Activated naive CD8-positive, alpha-beta T cell treated with anti-CD3 and anti-CD28 coated beads, Interleukin-2, amount 50 U/mL, for 16 hours (primary cell): ENCODE results near the gene HHIP.

Source experiments
- DNase-seq: peaks from one replicate; pipeline ENCODE4 v3.0.0-alpha.2; 2020; ENCODE audit warnings: low read depth, low spot score

HHIP gene

GRCh38 chr4:144656850-144657249 is 10.9 kb downstream of the HHIP start:
- DNase-seq: no peak

DNA sequence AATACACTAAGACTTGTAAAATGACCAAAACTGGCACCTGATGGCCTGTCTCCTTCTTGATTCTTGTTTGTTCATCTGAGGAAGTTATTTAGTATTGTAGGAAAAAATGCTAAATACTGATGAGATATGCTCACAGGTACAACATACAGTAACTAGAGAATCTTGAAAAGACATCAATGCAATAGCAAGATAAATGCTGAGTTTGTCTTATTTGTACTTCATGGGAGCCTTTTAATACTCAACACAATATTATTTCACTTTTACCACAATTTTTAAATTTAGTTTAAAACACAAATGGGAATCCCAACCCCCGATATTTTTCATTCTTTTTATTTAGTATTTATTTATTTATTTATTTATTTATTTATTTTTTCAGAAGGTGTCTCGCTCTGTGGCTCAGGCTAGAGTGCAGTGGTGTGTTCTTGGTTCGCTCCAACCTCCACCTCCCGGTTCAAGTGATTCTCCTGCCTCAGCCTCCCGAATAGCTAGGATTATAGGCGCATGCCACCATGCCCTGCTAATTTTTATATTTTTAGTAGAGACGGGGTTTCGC is 12.1 kb downstream of the HHIP start:
- no peak for DNase-seq

GRCh38 chr4:144658903-144659302 is 12.9 kb downstream of the HHIP start:
- DNase-seq: no peak

DNA sequence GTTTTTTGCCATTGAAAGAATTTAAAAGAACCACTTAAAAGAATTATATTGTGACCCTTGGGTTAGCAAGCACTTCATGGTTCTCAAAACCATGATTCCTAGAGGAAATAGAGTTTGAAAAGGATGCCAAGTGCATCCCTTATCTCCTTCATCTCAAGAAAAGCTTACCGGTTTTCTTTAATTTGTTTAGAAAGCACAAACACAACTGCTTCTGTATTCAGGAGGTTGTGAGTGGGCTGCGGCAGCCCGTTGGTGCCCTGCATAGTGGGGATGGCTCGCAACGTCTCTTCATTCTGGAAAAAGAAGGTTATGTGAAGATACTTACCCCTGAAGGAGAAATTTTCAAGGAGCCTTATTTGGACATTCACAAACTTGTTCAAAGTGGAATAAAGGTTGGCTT is 13.5 kb downstream of the HHIP start:
- no peak for DNase-seq

DNA sequence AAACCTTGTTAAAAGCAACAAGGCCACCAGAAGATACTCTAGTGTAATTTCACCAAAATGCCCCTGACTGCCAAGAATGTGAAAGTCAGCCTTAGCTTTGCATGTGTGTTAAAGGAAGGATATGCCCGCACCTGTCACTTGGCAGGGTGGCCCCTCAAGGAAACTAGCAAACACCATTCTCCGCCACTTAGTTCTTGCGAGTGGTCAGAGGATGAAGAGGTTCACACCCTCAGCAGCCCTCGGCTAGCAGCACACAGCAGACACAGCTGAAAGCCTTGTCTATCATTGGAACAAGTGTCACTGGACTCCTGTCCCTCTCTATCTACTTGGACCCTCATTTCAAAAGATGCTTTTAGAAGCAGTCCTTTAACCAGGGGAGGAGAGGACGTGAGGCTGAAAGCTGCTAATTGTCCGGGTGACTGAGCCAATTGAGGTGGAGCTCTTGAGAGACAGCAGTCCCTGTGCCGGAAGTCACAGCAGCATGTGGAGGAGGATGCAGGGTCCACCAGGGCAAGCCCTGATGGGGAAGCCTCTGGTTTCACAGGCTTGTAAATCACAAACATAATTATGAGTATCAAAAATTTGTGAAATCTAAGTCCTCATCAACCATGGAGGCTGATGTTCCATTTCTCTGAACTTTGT is 18.0 kb downstream of the HHIP start:
- no peak for DNase-seq

GRCh38 chr4:144666539-144667175 is 20.7 kb downstream of the HHIP start:
- DNase-seq: no peak

- no peak for DNase-seq
These were observed 21.5 kb downstream of the HHIP start for GRCh38 chr4:144667500-144667899.

GRCh38 chr4:144670776-144671175 is 24.8 kb downstream of the HHIP start:
- no peak for DNase-seq

DNA sequence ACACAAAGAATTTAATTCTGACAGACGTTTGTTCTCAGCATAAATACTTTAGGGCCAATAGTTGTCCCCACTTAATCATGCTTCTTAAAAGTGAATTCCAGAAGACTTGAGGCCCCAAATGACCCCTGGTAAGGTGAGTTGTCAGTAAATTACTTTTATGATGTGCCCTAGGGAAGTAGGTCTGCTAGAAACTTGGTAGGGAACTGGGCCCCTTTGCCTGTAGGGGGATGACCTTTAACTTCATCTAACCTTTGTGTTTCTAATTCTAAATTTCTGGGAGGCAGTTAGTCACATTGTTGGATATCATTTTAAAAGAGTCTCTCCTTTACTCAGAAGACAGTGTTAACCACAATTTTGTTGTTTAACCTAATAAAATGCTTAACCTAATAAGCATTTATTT is 28.8 kb downstream of the HHIP start:
- DNase-seq: no peak

DNA sequence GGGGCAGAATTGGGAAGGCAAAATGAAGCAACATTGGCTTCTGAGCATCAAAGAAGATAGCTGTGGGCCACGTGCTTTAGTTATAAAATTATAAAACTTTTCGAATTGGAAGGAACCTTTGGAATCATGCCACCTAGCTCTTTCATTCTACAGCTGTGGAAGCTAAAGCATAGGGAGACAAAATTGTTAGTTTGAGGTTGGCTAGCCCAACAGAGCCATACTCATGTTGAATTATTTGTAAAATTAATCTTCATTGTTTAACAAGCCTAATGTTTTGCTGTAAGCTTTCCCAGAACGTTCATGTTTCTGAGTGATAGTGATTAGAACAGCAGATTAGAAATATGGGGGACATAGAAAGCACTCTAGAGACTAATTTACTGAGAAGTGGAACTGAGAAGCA is 35.9 kb downstream of the HHIP start:
- no peak for DNase-seq

DNA sequence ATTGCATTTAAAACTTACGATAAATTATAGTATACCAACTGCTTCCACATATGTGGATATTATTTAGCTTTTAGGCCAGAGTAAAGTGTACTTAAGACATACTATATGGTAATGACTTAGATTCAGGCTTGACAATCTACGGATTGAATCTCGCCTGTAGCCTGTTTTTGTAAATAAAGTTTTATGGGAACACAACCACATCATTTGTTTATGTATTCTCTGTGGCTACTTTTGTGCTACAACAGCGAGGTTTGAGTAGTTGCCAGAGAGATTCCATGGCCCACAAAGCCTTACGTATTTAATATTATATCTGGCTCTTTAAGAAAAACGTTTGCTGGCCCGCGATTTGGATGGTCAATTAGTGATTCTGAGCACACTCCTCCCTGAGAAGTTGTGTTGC is 37.6 kb downstream of the HHIP start:
- no peak for DNase-seq

- no peak for DNase-seq
These were observed 40.0 kb downstream of the HHIP start for GRCh38 chr4:144685911-144686310.

DNA sequence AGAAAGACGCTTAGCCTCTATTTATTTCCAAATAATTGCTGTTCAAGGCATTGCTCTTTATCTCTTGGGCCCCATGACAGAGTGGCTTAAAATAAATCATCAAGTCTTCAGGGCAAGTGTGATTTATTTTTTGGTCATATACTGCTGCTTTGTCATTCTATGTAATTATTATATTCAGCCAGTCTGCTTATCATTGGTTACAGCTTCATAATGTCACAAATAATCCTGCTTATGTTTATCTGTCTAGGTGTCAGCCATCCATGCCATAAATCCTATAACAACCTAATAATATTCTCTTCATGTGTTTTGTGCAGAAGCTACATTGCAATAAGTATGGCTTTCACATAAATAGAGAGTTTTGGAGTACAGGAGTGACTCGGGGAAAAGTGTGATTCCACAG is 41.0 kb downstream of the HHIP start:
- DNase-seq: no peak

- no peak for DNase-seq
These were observed 41.5 kb downstream of the HHIP start for GRCh38 chr4:144687466-144687865.

DNA sequence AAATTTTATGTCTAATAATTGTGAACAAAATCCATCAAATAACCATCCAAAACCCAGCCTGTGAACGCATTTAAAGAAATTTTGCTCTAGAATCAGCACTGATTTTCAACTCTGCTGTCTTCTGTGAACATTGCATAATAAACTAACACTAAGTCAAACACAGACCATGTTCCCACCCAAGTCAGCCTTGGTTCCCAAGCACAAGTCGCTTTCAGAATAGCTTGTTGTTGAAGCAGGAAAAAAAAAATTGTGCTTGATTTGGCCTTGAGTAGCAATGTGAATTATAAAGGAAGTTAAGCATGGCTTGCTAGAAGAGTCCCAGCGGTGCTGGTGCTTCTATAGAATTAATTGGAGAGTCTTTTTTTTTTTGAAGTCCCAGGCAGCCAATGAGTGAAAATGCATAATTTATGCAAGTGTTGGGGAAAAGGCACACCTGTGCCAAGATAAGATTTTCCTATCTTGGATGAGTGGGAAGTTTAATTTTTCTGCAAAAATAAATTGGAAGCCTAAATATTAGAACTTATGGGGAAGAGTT is 42.1 kb downstream of the HHIP start:
- DNase-seq: no peak

DNA sequence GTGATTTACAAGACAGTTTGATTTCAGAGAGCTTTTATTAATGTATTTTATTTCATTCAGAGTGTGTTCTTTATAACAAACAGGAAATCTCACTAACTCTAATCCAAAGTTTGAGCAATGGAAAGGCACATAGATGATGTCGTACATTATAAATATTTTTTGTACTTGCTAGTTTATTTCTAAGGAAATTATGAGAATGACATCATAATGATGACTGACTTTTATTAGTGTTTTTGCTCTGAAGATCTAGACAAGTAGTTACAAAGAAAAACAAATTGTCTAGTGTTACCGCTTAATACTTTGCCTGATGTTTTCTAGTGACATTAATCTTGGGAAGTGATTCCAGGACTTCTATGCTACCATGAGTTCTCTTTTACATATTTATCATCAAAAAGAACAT is 43.2 kb downstream of the HHIP start:
- no peak for DNase-seq

- DNase-seq: no peak
These were observed 49.8 kb downstream of the HHIP start for GRCh38 chr4:144695721-144696120.

- DNase-seq: no peak
These were observed 50.4 kb downstream of the HHIP start for GRCh38 chr4:144696376-144696775.

- DNase-seq: no peak
These were observed 53.6 kb downstream of the HHIP start for GRCh38 chr4:144699565-144699964.

GRCh38 chr4:144701683-144702233 is 55.8 kb downstream of the HHIP start:
- DNase-seq: no peak

DNA sequence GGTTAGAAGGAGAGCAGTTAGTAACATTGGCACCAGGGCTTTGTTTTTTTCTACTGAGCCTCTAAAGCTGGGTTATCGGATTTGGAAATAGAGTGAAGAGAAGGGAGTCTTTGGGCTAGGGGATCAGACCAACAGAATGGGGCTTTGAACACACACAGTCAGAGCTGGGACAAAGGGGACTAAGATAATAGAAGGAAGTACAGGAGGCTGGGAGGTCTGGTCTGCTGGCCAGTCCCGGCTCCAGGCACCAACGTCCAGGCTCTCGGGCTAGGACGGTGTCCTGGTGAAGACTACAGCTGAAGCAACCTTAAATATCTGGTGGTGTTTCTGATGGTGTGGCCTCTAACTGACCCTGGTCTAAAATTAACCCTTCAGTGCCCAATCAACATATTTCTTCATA is 57.5 kb downstream of the HHIP start:
- no peak for DNase-seq

DNA sequence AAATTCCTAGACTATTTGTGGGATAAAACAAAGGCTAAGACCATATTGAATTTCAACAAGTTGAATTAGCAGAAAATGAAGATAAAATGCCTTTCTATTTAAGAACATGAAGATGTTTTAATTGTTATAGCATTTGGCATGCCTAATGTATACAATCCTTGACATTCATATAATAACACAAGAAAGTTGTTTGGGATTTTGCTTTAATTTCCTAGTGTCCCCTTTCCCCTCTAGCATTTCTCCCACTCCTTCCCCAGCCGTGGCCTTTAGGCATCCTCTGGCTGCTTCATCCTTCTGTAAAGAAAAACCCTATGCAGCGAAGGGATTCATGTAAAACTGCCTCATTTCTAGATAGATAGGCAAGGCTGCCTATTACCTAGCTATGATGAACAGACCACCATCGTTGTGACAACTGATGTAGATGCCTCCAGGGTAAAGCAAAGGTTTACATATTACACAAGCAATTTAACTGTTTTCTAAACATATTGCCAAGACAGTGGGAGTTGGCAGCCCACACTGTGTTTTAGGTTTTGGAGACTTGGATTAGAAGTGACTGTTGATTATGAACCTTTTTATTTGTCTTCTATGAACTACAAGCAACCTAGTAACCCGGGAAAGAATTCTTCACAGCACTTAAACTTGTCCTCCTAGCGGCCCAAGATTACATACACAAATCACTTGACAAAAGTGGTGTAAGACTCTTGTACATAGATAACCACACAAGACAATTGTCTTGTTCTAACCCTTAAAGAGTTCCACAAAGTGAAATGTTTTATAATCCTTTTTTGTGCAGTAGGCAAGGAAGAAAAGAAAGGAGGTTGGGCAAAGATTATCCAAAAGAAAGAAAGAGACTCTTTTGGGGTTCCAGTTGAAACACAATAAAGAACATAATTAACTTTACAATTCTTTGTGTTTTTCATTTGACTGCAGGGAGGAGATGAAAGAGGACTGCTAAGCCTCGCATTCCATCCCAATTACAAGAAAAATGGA is 59.9 kb downstream of the HHIP start:
- no peak for DNase-seq
